ENCODE data around the gene LIM2.

GRCh38 chr19:51345076-51345620 lies 42.6 kb downstream of the LIM2 start:
- TF ChIP-seq POLR2A (IDR thresholded peaks at IDR 0.05) (no peak), POLR2AphosphoS5 (IDR thresholded peaks at IDR 0.05) (no peak), EP300 (IDR thresholded peaks at IDR 0.05) (no peak), CTCF (IDR thresholded peaks at IDR 0.05) (no peak)

Data from suprapubic skin (tissue), 4 donors.